DOHH2 (cell line): ENCODE measurements around the gene TFF1.

ENCODE experiments used
- H3F3A ChIP-seq: fragments of 200-600 bp; sonication (generic), shearing (Covaris generic); 2 replicates; pipeline ENCODE4 v1.6.0; 2016; ENCODE audit warnings: antibody characterized with exemption, mild to moderate bottlenecking; ENCODE audit not compliant: control insufficient read depth, insufficient read depth
- H3K27ac ChIP-seq: fragments of 200-600 bp; sonication (generic); 2 replicates; pipeline ENCODE4 v1.5.1; 2014; ENCODE audit warnings: low read depth, mild to moderate bottlenecking, low read length, moderate library complexity
- H3K27me3 ChIP-seq: fragments of 200-600 bp; sonication (generic); 2 replicates; pipeline ENCODE4 v1.6.1; 2014; ENCODE audit warnings: mild to moderate bottlenecking, low read length, mixed read lengths; ENCODE audit not compliant: control insufficient read depth
- H3K36me3 ChIP-seq: fragments of 200-600 bp; sonication (generic); 2 replicates; pipeline ENCODE4 v1.6.1; 2014; ENCODE audit warnings: mild to moderate bottlenecking, low read length, moderate library complexity, mixed read lengths; ENCODE audit not compliant: control insufficient read depth
- H3K4me1 ChIP-seq: fragments of 200-600 bp; sonication (generic); 2 replicates; pipeline ENCODE4 v1.6.1; 2014; ENCODE audit warnings: mild to moderate bottlenecking, low read length, mixed read lengths; ENCODE audit not compliant: control insufficient read depth
- H3K4me2 ChIP-seq: fragments of 200-600 bp; sonication (generic); 2 replicates; pipeline ENCODE4 v1.6.0; 2014; ENCODE audit warnings: mild to moderate bottlenecking, low read length, moderate library complexity
- H3K4me3 ChIP-seq: fragments of 200-600 bp; sonication (generic); 2 replicates; pipeline ENCODE4 v1.5.1; 2014; ENCODE audit warnings: mild to moderate bottlenecking, low read length, mixed read lengths
- H3K79me2 ChIP-seq: fragments of 200-600 bp; sonication (generic); 2 replicates; pipeline ENCODE4 v1.6.1; 2014; ENCODE audit warnings: mild to moderate bottlenecking, low read length, mixed read lengths; ENCODE audit not compliant: control insufficient read depth
- H3K9me2 ChIP-seq: fragments of 200-600 bp; sonication (generic); replicated peaks from 2 replicates; pipeline ENCODE4 v1.6.1; 2014; ENCODE audit warnings: mild to moderate bottlenecking, low read length, mixed read lengths; ENCODE audit not compliant: control insufficient read depth
- H3K9me3 ChIP-seq: fragments of 200-600 bp; sonication (generic); 2 replicates; pipeline ENCODE4 v1.6.1; 2014; ENCODE audit warnings: antibody characterized with exemption, low read length, mixed read lengths; ENCODE audit not compliant: control insufficient read depth, insufficient read depth
- H4K20me1 ChIP-seq: fragments of 200-600 bp; sonication (generic); 2 replicates; pipeline ENCODE4 v1.6.0; 2014; ENCODE audit warnings: low read depth, mild to moderate bottlenecking, antibody characterized with exemption, low read length, moderate library complexity; ENCODE audit not compliant: control insufficient read depth, insufficient read depth
- EZH2phosphoT487 ChIP-seq: fragments of 200-600 bp; sonication (generic); IDR thresholded peaks from 2 replicates; pipeline ENCODE4 v1.6.1; 2017; ENCODE audit warnings: borderline replicate concordance, mild to moderate bottlenecking, antibody characterized with exemption, low read length, moderate library complexity, mixed read lengths
- TF ChIP-seq, protein P1 (sequence below): fragments of 200-600 bp; sonication (generic); IDR thresholded peaks from one replicate; pipeline ENCODE4 v1.5.1; 2014; ENCODE audit warnings: antibody characterized with exemption, mild to moderate bottlenecking, low read depth, low read length; ENCODE audit not compliant: poor library complexity, severe bottlenecking

TFF1 gene

DNA sequence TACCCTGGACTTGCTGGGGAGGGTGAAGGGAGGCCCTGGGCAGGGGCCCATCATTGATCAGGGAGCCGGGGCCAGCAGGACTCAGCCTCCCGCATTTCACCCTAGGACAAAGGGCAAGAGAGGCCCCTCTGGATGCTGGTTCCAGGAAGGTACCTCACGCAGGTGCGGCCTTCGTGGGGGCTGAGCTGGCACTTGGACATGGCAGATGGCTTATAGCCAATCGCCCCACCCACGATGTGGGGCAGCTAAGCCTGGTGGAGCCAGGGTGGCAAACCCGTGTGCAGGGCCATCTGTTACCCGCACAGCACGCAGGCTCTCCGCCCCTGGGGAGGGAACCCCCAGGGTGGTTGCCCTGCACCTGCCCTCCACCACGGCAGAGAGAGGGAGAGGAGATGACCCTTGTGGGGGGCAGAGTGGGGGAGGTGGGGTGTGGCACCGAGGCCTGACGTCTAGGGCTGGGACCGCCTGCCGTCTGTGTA is 53.7 kb downstream of the TFF1 start:
- Histone ChIP-seq H3K79me2 (no peaks in the 10 kb centered on the region), H3K4me2 (no peak overlapping the region), H3K9me3 (no peaks in the 10 kb centered on the region), H3K36me3 (no peaks in the 10 kb centered on the region), H3K9me2 (no peaks in the 10 kb centered on the region), H3K4me3 (no peak overlapping the region), H3K4me1 (no peaks in the 10 kb centered on the region), H4K20me1 (no peaks in the 10 kb centered on the region), H3K27me3 (peaks cover 10% of the 10 kb centered on the region), H3K27ac (no peak overlapping the region), H3F3A (no peaks in the 10 kb centered on the region)
- TF ChIP-seq EZH2phosphoT487, result no peak
- TF ChIP-seq, protein P1, sequence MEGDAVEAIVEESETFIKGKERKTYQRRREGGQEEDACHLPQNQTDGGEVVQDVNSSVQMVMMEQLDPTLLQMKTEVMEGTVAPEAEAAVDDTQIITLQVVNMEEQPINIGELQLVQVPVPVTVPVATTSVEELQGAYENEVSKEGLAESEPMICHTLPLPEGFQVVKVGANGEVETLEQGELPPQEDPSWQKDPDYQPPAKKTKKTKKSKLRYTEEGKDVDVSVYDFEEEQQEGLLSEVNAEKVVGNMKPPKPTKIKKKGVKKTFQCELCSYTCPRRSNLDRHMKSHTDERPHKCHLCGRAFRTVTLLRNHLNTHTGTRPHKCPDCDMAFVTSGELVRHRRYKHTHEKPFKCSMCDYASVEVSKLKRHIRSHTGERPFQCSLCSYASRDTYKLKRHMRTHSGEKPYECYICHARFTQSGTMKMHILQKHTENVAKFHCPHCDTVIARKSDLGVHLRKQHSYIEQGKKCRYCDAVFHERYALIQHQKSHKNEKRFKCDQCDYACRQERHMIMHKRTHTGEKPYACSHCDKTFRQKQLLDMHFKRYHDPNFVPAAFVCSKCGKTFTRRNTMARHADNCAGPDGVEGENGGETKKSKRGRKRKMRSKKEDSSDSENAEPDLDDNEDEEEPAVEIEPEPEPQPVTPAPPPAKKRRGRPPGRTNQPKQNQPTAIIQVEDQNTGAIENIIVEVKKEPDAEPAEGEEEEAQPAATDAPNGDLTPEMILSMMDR, result no peak
